Measurements from ENCODE around the gene KCTD10. TPM values are rescaled to one million over a fixed set of nuclear protein-coding genes. Genes with fewer than 3 reads are reported as not detected.

KCTD10 gene
- total RNA-seq, 4 donors from 2014 or later = 90.7 to 115 (median 104) TPM

Other genes starting within 250 kb of the KCTD10 start
- gene FOXN4, start 168.0 kb downstream of the KCTD10 start, total RNA-seq = not detected
- not detected for gene MYO1H, start 129.4 kb downstream of the KCTD10 start, total RNA-seq
- gene UBE3B, start 334 bp upstream of the KCTD10 start, total RNA-seq = 10 to 100 TPM; 42.4 to 59.2 (median 49.1) TPM
- gene MMAB, start 96.2 kb upstream of the KCTD10 start, total RNA-seq = 10 to 100 TPM; 20.0 to 25.3 (median 21.0) TPM
- 10 to 100 TPM in 3 of 4 donors, 1 to 10 TPM in 1; 6.2 to 18.7 (median 12.2) TPM for gene MVK, start 96.5 kb upstream of the KCTD10 start, total RNA-seq
- gene FAM222A, start 236.5 kb upstream of the KCTD10 start, total RNA-seq = 1 to 10 TPM in 3 of 4 donors, under 1 TPM in 1; 0.42 to 3.8 (median 3.2) TPM